Astrocyte of the spinal cord (primary cell): Measurements from ENCODE around the gene PHLPP1.

Experiments used
- DNase-seq: peaks from one replicate; pipeline ENCODE4 v3.0.0; 2011; ENCODE audit warnings: low read depth, low spot score
- H3K4me3 ChIP-seq: 2 replicates; pipeline ENCODE4 v1.5.1; 2011; ENCODE audit warnings: low read depth, mild to moderate bottlenecking, low read length, moderate library complexity
- CTCF ChIP-seq: IDR thresholded peaks from 2 replicates; pipeline ENCODE4 v1.5.1; 2012; ENCODE audit warnings: low read depth, mild to moderate bottlenecking, low read length, inconsistent platforms
- in situ Hi-C: cut with HindIII; loops from 2 replicates; pipeline ENCODE4 v1.10.0; 2017; ENCODE audit warnings: low sequenced_read_pairs

Gene PHLPP1

GRCh38 chr18:62964432-62964831 lies 249.1 kb downstream of the PHLPP1 start:
- no peak for TF ChIP-seq CTCF
- in situ Hi-C loops, result no loop called here
- DNase-seq, result no peak
- no peak overlapping the region for H3K4me3 ChIP-seq

- TF ChIP-seq CTCF, result no peak
- DNase-seq, result no peak
- in situ Hi-C loops, result no loop called here
- no peak overlapping the region for H3K4me3 ChIP-seq
Measured at GRCh38 chr18:62967089-62967488, 251.7 kb downstream of the PHLPP1 start.

GRCh38 chr18:62973689-62974088 lies 258.3 kb downstream of the PHLPP1 start:
- no peak for DNase-seq
- no peak for TF ChIP-seq CTCF
- no peak overlapping the region for H3K4me3 ChIP-seq
- in situ Hi-C loops, result no loop called here

GRCh38 chr18:62974388-62974787 lies 259.0 kb downstream of the PHLPP1 start:
- DNase-seq, result no peak
- no peak overlapping the region for H3K4me3 ChIP-seq
- TF ChIP-seq CTCF, result no peak
- in situ Hi-C loops, result no loop called here

- in situ Hi-C loops, result no loop called here
- no peak for DNase-seq
- no peak for TF ChIP-seq CTCF
- H3K4me3 ChIP-seq, result no peak overlapping the region
Measured at GRCh38 chr18:62974928-62975675, 259.8 kb downstream of the PHLPP1 start.

- no peak for TF ChIP-seq CTCF
- in situ Hi-C loops, result no loop called here
- no peak for DNase-seq
- H3K4me3 ChIP-seq, result no peak overlapping the region
Measured at GRCh38 chr18:62975785-62976184, 260.4 kb downstream of the PHLPP1 start.
